Body of pancreas (tissue), 4 donors: ENCODE data around the gene FAM25C. TPM values are rescaled to one million over a fixed set of nuclear protein-coding genes. Genes with fewer than 3 reads are reported as not detected.
"Not testable (repeated sequence)": the region's sequence is repeated elsewhere in the genome, so short reads cannot be mapped to it uniquely, and the experiment has no call there.

Experiments used
- ATAC-seq: fragments of 150-250 bp; one replicate; pipeline ENCODE4 v1.9.1; 2016
- DNase-seq, 4 donors: peaks; one replicate each; pipeline ENCODE4 v3.0.0-alpha.2; 2019
- H3K27ac ChIP-seq, 4 donors: fragments of 200-600 bp; sonication (generic); 1 replicate in 3 of 4; 2 replicates in 1 of 4; pipeline versions ENCODE4 v1.5.1 to v1.6.1; 2016 to 2019; ENCODE audit warnings: mild to moderate bottlenecking in 1 of 4, mixed read lengths in 1 of 4, moderate library complexity in 1 of 4
- H3K27me3 ChIP-seq, 2 donors: fragments of 200-600 bp; sonication (generic); one replicate each; pipeline ENCODE4 v1.6.0; 2016; ENCODE audit warnings: mild to moderate bottlenecking in 1 of 2
- H3K36me3 ChIP-seq, 2 donors: fragments of 200-600 bp; sonication (generic); replicated peaks in 1 of 2; 2 replicates each; pipeline ENCODE4 v1.5.1; 2016; ENCODE audit warnings: low read depth in 2 of 2; ENCODE audit not compliant: insufficient read depth in 1 of 2
- H3K4me1 ChIP-seq: fragments of 200-600 bp; sonication (generic); one replicate; pipeline ENCODE4 v1.6.0; 2016
- H3K4me3 ChIP-seq, 2 donors: fragments of 200-600 bp; sonication (generic); 1 replicate in 1 of 2; 2 replicates in 1 of 2; pipeline ENCODE4 v1.5.1; 2016 to 2019
- H3K9me3 ChIP-seq, 3 donors: fragments of 200-600 bp; sonication (generic); 1 replicate in 2 of 3; 2 replicates in 1 of 3; pipeline ENCODE4 v1.5.1; 2016
- WGBS, 2 donors: methylation state at CpG; one replicate each; pipeline ENCODE4 v1.1.5; 2017; 5-methylcytosine and 5-hydroxymethylcytosine counted together
- intact Hi-C: fragments of 100-400 bp; cut with DNase I; formaldehyde crosslinking; loops from one replicate; pipeline ENCODE4 v1.15.1; 2023
- small RNA-seq: library from RNA; depleted of rRNA; stranded (forward); fragments of <200 nt; gene quantifications from one replicate; pipeline ENCODE3, GENCODE V24; 2016
- total RNA-seq, 2 donors: library from RNA; depleted of rRNA; stranded (reverse); fragments of >200 nt; gene quantifications; one replicate each; pipeline ENCODE4 v1.1.0, GENCODE V29; 2016

Gene FAM25C
- total RNA-seq, 2 donors from 2014 or later = not detected

DNA sequence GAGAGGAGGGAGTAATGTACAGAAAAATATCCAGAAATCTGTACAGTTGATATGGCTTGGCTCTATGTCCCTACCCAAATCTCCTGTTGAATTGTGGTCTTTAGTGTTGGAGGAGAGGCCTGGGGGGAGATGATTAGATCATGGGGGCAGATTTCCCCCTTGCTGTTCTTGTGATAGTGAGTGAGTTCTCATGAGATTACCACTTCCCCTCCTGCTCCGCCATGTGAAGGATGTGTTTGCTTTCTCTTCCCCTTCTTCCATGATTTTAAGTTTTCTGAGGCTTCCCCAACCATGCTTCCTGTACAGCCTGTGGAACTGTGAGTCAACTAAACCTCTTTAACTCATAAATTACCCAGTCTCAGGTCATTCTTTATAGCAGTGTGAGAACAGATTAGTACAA, 52.2 kb downstream of the FAM25C start:
- H3K4me1 ChIP-seq, intact Hi-C loops, H3K27me3 ChIP-seq, H3K9me3 ChIP-seq, DNase-seq, H3K4me3 ChIP-seq, H3K36me3 ChIP-seq, H3K27ac ChIP-seq, ATAC-seq: not testable (repeated sequence)
- 75 to 80% methylated on average over 1 of the region's 1 CpG for WGBS, 2 donors

Small RNAs within 50 kb of the gene (small RNA-seq; reads per million reads assigned to genes)
- gene RNA5SP315 = not detected

Other genes with a start within 250 kb of the FAM25C start
- 1 to 10 TPM; 8.3 to 8.9 TPM for gene SYT15B, start 236.2 kb downstream of the FAM25C start, total RNA-seq
- not detected for gene NPY4R2, start 81.1 kb downstream of the FAM25C start, total RNA-seq